Vagina (tissue), 2 donors: Measurements from ENCODE around the gene KLHL2. TPM values are rescaled to one million over a fixed set of nuclear protein-coding genes. Genes with fewer than 3 reads are reported as not detected.
"Not testable (repeated sequence)": the region's sequence is repeated elsewhere in the genome, so short reads cannot be mapped to it uniquely, and the experiment has no call there.

Experiments used
- DNase-seq, 2 donors: peaks; one replicate each; pipeline ENCODE4 v3.0.0-alpha.2; 2017; ENCODE audit errors: extremely low spot score in 2 of 2
- H3K27ac ChIP-seq: fragments of 200-600 bp; sonication (generic); one replicate; pipeline ENCODE4 v1.5.1; 2019
- H3K27me3 ChIP-seq: fragments of 200-600 bp; sonication (generic); one replicate; pipeline ENCODE4 v1.5.1; 2019
- H3K36me3 ChIP-seq, 2 donors: fragments of 200-600 bp; sonication (generic); one replicate each; pipeline ENCODE4 v1.5.1; 2017 to 2019
- H3K4me1 ChIP-seq: fragments of 200-600 bp; sonication (generic); one replicate; pipeline ENCODE4 v1.5.1; 2019
- H3K4me3 ChIP-seq, 2 donors: fragments of 200-600 bp; sonication (generic); 1 replicate in 1 of 2; 2 replicates in 1 of 2; pipeline ENCODE4 v1.5.1; 2016 to 2019
- H3K9me3 ChIP-seq: fragments of 200-600 bp; sonication (generic); one replicate; pipeline ENCODE4 v1.5.1; 2019
- CTCF ChIP-seq, 3 experiments: fragments of 450-650 bp in 2 of 3; fragments of 200-600 bp in 1 of 3; sonication (generic) in 1 of 3; IDR thresholded peaks; one replicate each; pipeline ENCODE4 v1.5.1; 2017 to 2019; ENCODE audit warnings: antibody characterized with exemption in 3 of 3, mild to moderate bottlenecking in 2 of 3, moderate library complexity in 2 of 3
- POLR2A ChIP-seq, 2 donors: fragments of 450-650 bp; IDR thresholded peaks; one replicate each; pipeline ENCODE4 v1.6.1; 2017; ENCODE audit warnings: antibody characterized with exemption in 2 of 2, mild to moderate bottlenecking in 2 of 2, moderate library complexity in 2 of 2
- POLR2AphosphoS5 ChIP-seq, 2 donors: sonication (generic); formaldehyde crosslinking; IDR thresholded peaks; one replicate each; pipeline ENCODE4 v1.9.0; 2017; ENCODE audit warnings: antibody characterized with exemption in 2 of 2, mild to moderate bottlenecking in 2 of 2, low read depth in 1 of 2; ENCODE audit not compliant: insufficient read depth in 1 of 2
- intact Hi-C: fragments of 100-400 bp; cut with DNase I; formaldehyde crosslinking; loops from one replicate; pipeline ENCODE4 v1.15.1; 2023
- total RNA-seq: library from RNA; depleted of rRNA; stranded (reverse); fragments of >200 nt; gene quantifications from one replicate; pipeline ENCODE4 v1.2.3, GENCODE V29; 2016

KLHL2 gene
- total RNA-seq, 1 donor from 2014 or later = 29.5 TPM

GRCh38 chr4:165208741-165209388 lies 1.5 kb downstream of the KLHL2 start:
- no peaks in the 10 kb centered on the region for H3K27me3 ChIP-seq
- H3K36me3 ChIP-seq = no peaks in the 10 kb centered on the region
- intact Hi-C loops = loop anchor here (10.0 kb wide), 1 partner anchor 116 kb away; the partner anchor contains the start of gene MSMO1
- DNase-seq = no peak
- peak overlapping the region in 1 of 2 donors; percentile 78 for H3K4me3 ChIP-seq
- TF ChIP-seq POLR2AphosphoS5 (IDR thresholded peaks at IDR 0.05; ENCODE audit: insufficient read depth in 1 of 2, low read depth in 1 of 2) (no peak), POLR2A (IDR thresholded peaks at IDR 0.05) (no peak), CTCF (IDR thresholded peaks at IDR 0.05) (no peak)
- no peaks in the 10 kb centered on the region for H3K9me3 ChIP-seq
- H3K4me1 ChIP-seq = peaks cover 20% of the 10 kb centered on the region
- H3K27ac ChIP-seq = no peak overlapping the region

GRCh38 chr4:165209796-165210195 lies 2.4 kb downstream of the KLHL2 start:
- no peak for DNase-seq
- H3K27me3 ChIP-seq = no peaks in the 10 kb centered on the region
- H3K4me3 ChIP-seq = no peak overlapping the region
- peaks cover 20% of the 10 kb centered on the region for H3K4me1 ChIP-seq
- intact Hi-C loops = loop anchor here (10.0 kb wide), 1 partner anchor 115 kb away; the partner anchor contains the start of gene MSMO1
- no peaks in the 10 kb centered on the region for H3K36me3 ChIP-seq
- no peak overlapping the region for H3K27ac ChIP-seq
- no peaks in the 10 kb centered on the region for H3K9me3 ChIP-seq
- TF ChIP-seq CTCF (IDR thresholded peaks at IDR 0.05) = no peak
- no peak for TF ChIP-seq POLR2AphosphoS5 (IDR thresholded peaks at IDR 0.05; ENCODE audit: insufficient read depth in 1 of 2, low read depth in 1 of 2)
- no peak for TF ChIP-seq POLR2A (IDR thresholded peaks at IDR 0.05)

GRCh38 chr4:165210566-165210965 lies 3.2 kb downstream of the KLHL2 start:
- no peak for DNase-seq
- Histone ChIP-seq H3K36me3 (no peaks in the 10 kb centered on the region), H3K4me1 (peaks cover 25% of the 10 kb centered on the region), H3K9me3 (no peaks in the 10 kb centered on the region), H3K27me3 (no peaks in the 10 kb centered on the region), H3K4me3 (no peak overlapping the region), H3K27ac (no peak overlapping the region)
- no peak for TF ChIP-seq POLR2AphosphoS5 (IDR thresholded peaks at IDR 0.05; ENCODE audit: insufficient read depth in 1 of 2, low read depth in 1 of 2)
- intact Hi-C loops = no loop called here

- not testable (repeated sequence) for H3K4me3 ChIP-seq, DNase-seq
- peaks cover 21% of the 10 kb centered on the region for H3K4me1 ChIP-seq
Observed at GRCh38 chr4:165212647-165213046, 5.3 kb downstream of the KLHL2 start.

GRCh38 chr4:165213404-165213803 lies 6.0 kb downstream of the KLHL2 start:
- H3K9me3 ChIP-seq, H3K27me3 ChIP-seq, H3K36me3 ChIP-seq, DNase-seq, H3K27ac ChIP-seq, intact Hi-C loops, H3K4me3 ChIP-seq: not testable (repeated sequence)
- H3K4me1 ChIP-seq = peaks cover 21% of the 10 kb centered on the region

More at GRCh38 chr4:165212647-165213046, 5.3 kb downstream of the KLHL2 start:
- H3K27ac ChIP-seq, intact Hi-C loops, H3K9me3 ChIP-seq, H3K27me3 ChIP-seq, H3K36me3 ChIP-seq: not testable (repeated sequence)

- intact Hi-C loops, H3K27ac ChIP-seq: not testable (repeated sequence)
Observed at GRCh38 chr4:165213991-165214709, 6.8 kb downstream of the KLHL2 start.

GRCh38 chr4:165215034-165215751 lies 7.8 kb downstream of the KLHL2 start:
- H3K9me3 ChIP-seq, H3K27me3 ChIP-seq, H3K4me1 ChIP-seq, H3K4me3 ChIP-seq, DNase-seq, intact Hi-C loops, H3K36me3 ChIP-seq, H3K27ac ChIP-seq: not testable (repeated sequence)

More at GRCh38 chr4:165213991-165214709, 6.8 kb downstream of the KLHL2 start:
- H3K9me3 ChIP-seq, DNase-seq, H3K27me3 ChIP-seq, H3K4me3 ChIP-seq, H3K36me3 ChIP-seq: not testable (repeated sequence)
- peaks cover 13% of the 10 kb centered on the region for H3K4me1 ChIP-seq

- intact Hi-C loops, DNase-seq: not testable (repeated sequence)
Observed at GRCh38 chr4:165215761-165216487, 8.6 kb downstream of the KLHL2 start.

More at GRCh38 chr4:165215761-165216487, 8.6 kb downstream of the KLHL2 start:
- H3K4me3 ChIP-seq, H3K36me3 ChIP-seq, H3K27ac ChIP-seq, H3K9me3 ChIP-seq, H3K4me1 ChIP-seq, H3K27me3 ChIP-seq: not testable (repeated sequence)
